Fibroblast of skin of scalp (primary cell): ENCODE data around the gene C15orf40.

Source experiments
- DNase-seq: peaks from one replicate; pipeline ENCODE4 v3.0.0-alpha.2; 2013

C15orf40 gene

GRCh38 chr15:82992436-82992998, 18.9 kb downstream of the C15orf40 start:
- no peak for DNase-seq

DNA sequence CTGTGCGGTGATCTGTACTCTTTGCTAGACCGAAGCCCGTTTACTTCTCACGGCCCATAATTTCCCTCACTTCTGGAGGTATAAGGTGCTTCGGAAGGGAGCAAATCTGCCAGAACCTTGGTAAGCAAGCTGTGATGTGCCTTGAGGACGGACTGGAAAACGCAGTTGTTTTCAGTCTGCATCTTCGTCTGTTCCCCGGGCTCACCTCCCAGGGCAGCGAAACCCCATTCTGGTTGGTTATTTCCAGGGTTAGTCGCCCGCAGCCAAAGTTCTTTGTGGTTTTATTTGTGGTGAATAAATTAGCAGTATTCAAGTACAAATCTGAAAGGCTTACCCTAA, 25.0 kb downstream of the C15orf40 start:
- peak; percentile 6 for DNase-seq

GRCh38 chr15:82985688-82986441, 25.6 kb downstream of the C15orf40 start, which contains the start of gene RAMAC:
TSS of gene RAMAC (plus strand) at chr15:82986210. CDS start at chr15:82989019, 2,809 bp downstream.
- DNase-seq, result peak; percentile 96

DNA sequence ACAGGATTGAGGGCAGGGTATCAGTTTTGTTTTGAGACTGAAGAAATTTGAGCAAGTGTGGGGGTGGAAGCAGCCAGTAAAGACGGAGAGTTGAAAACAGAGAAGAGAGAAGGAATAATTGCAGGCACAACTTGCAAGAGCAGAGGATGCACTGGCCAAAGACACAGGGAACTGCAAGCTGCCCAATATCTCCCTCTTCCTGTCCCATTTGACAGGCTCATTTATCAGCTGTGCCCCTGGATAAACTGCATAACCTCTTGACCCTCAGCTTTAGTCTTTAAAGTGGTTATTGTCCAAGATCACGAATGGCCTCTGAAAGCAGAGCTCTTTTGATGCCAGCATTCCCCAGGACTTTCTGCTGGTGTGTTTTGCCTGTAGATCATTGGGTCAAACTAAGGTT, 30.5 kb downstream of the C15orf40 start:
- no peak for DNase-seq

DNA sequence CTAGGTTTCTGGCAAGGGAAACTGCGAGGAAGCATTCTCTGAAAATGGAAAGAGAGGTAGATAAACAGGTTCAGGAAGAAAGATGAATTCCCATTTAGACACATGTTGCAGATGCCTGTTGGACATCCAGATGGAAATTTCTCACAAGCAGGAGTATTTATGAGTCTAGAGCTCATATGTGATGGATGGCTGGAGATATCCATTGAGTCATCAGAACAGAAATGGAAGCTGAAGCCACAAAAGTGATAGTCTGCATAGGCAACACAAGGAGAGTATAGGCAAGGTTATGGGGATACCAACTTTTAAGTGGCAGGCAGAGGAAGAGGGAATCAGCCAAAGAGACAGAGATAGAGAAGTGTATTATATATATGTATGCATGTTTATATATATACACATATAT, 31.7 kb downstream of the C15orf40 start:
- DNase-seq, result no peak

DNA sequence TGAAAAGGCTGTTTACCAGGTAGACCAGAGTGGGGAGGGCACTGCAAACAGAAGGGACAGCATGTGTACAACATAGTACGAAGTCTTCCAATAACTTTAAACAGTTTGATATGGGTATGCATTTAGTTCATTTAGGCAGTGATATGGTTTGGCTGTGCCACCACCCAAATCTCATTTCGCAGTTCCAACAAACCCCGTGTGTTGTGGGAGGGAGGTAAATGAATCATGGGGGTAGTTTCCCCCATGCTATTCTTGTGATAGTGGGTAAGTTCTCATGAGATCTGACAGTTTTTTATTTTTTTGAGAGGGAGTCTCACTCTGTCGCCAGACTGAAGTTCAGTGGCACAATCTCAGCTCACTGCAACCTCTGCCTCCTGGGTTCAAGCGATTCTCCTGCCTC, 33.0 kb downstream of the C15orf40 start:
- DNase-seq, result no peak

- DNase-seq, result no peak
Observed at GRCh38 chr15:82977076-82977475, 34.4 kb downstream of the C15orf40 start.

DNA sequence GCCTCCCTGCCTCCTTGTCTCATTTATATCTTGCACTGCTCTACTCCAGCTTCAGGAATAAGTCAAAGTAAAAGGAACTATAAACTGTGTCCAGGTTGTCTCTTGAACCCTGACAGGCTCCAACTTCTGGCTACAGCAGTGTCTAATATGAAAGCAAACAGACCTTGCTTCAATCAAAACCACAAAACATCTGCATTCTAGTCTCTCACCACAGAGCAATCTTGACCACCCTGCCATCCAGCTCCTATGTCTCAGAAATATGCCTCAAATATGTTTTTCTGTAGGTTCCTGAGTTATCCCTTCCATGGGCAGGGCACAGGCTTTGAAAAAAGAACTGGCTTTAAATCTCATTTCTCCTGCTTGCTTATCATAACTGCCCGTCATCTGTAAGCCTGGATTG, 38.4 kb downstream of the C15orf40 start:
- DNase-seq, result no peak

- no peak for DNase-seq
Observed at GRCh38 chr15:82971218-82971984, 40.0 kb downstream of the C15orf40 start.

DNA sequence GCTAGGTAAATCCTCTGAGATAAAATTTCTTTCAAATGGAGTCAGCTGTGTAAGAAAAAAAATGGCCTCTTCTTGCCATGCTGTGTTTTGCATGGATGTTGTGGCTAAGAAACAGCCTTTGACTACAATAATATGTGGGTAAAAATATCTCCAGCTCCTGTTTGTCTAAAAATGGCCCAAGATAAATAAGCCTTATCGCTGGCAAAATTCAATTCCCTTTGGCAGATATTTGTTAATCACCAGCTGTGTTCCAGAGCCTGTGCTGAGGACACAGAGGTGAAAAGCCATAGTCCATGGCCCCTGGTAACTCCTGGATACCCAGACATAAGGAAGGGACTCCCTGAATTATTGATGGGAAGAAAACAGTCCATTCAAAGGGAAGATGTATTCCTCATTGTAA, 40.7 kb downstream of the C15orf40 start:
- DNase-seq, result no peak

- DNase-seq, result no peak
Observed at GRCh38 chr15:82970078-82970686, 41.3 kb downstream of the C15orf40 start.

DNA sequence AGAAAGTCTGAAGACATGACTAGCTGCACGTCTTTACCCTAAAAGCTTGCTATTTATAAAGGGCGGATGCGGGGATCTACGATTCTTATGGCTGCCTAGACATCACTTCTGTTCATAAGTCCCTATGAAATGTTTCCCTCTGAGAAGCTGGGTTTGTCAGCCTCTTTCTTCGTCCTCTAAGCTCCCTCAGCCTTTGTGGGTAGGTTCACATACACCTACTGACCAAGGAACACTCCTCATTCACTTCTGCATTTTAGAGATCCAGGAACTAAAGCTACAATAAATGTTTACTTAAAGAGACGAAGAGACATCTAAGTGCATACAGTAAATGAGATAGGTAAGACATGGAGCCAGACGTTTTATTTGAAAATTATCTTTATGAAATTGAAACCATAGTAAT, 42.1 kb downstream of the C15orf40 start:
- DNase-seq, result no peak

DNA sequence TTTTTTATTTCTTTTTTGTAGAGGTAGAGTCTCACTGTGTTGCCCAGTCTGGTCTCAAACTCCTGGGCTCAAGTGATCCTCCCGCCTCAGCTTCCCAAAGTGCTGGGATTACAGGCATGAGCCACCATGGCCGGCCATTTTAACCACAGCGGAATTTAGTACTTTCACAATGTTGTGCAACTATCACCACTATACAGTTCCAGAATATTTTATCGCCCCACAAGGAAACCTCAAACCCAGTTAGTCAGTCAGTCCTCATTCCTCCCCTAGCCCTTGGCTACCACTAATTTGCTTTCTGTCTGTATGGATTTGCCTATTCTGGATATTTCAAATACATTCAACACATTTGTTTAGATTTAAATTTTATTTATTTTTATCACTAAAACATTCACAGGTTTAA, 43.4 kb downstream of the C15orf40 start:
- DNase-seq, result peak; percentile 65

- DNase-seq, result no peak
Observed at GRCh38 chr15:82966671-82967071, 44.8 kb downstream of the C15orf40 start.

- no peak for DNase-seq
Observed at GRCh38 chr15:82964890-82965289, 46.5 kb downstream of the C15orf40 start.

DNA sequence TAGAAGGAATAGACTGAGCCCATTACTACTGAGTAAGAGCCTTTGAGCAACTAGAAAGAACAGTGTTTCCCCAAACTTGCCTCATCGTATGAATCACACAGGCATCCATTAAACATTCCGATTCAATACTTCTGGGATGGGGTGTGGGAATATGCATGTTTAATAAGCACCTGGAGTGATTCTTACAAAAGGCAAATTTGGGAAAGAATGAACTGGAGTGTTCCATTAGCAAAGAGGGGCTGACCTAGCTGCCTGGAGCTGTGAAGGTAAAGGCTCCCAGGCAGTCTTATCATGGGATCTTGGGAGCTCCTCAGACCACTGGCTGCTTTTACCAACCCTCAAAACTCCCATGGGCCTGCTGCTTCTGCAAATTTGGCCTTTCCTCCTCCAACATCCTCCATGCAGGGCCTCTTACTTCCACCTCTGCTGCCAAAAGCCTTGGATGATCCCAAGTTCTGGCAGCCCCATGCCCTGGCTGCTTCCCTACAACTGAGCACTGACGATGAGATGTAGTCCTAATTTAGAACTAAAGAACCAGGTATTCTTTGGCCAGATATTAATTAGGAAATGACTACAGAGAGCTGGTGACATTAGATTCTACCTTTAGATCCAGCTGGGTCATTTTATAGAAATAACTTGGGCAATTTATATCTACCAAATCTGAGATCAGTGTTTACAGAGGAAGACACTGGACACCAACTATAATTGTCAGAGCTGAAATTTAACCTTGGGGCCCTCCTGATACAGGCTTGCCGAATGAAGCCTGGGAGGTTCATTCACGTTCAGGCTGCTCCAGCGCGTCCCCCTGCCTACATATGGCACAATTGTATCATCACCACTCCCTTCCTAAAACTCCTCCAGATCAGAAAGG, 47.7 kb downstream of the C15orf40 start:
- peak; percentile 29 for DNase-seq

GRCh38 chr15:82960766-82961165, 50.7 kb downstream of the C15orf40 start:
- DNase-seq, result no peak

GRCh38 chr15:82959423-82959822, 52.0 kb downstream of the C15orf40 start:
- DNase-seq, result no peak

DNA sequence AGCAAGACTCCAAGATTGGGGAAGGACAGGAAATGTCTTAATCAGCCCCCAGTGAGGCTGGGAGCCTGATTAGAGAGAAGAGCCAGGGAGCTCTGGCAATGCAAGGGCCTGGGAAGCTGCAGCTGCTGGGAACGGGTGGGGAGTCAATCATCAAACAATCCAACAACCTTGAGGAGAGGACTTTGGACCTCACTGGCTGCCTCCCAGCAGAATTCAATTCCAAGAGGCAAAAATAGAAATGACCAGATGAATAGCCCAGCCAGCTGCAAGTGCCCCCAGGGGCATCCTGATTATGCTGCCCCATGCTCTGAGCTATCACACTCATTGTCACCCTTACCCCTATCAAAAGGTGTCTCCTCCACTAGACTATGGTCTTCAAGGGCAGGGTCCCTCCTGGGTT, 52.8 kb downstream of the C15orf40 start:
- DNase-seq, result no peak

- peak; percentile 34 for DNase-seq
Observed at GRCh38 chr15:82952158-82953081, 59.0 kb downstream of the C15orf40 start, which contains the start of gene HOMER2. TSS of gene HOMER2 (minus strand) at chr15:82952720. CDS start at chr15:82952535, 185 bp downstream.
